ENCODE data around the gene VAV2.

VAV2 gene

DNA sequence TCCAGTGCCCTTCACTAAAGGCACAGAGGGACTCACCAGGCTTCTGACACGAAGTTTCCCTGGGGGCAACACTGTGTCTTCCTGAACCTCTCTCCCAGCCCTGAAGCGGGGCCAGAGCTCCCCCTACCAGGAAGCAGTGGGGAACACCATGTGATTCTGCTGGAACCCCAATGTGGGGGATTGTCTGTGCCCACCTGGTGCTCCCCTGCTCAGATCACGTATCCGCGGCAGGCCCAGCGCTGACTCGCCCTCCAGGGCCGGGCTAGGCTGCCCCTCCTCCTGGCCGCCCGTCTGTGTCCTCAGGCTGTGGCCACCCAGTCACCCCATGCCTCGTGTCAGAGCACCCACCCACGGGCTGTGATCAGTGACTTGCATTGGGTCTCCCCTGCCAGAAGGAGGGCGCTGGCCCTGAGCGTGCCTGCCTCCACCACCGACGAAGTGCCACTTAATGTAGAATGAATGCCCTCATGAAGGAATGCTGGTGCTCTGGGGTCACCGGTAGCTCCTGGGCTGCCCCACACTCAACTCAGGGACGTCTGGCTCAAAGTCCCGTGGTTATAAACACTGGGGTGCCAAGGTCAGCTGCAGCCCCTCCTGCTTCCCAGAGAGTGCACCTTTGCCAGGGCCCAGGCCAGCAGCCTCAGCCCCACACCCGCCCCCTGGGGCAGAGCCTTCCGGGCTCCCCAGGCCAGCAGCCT is 276.1 kb downstream of the VAV2 start:
- DNase-seq = no peak

GRCh38 chr9:133715295-133715865 is 276.7 kb downstream of the VAV2 start:
- no peak for DNase-seq

DNA sequence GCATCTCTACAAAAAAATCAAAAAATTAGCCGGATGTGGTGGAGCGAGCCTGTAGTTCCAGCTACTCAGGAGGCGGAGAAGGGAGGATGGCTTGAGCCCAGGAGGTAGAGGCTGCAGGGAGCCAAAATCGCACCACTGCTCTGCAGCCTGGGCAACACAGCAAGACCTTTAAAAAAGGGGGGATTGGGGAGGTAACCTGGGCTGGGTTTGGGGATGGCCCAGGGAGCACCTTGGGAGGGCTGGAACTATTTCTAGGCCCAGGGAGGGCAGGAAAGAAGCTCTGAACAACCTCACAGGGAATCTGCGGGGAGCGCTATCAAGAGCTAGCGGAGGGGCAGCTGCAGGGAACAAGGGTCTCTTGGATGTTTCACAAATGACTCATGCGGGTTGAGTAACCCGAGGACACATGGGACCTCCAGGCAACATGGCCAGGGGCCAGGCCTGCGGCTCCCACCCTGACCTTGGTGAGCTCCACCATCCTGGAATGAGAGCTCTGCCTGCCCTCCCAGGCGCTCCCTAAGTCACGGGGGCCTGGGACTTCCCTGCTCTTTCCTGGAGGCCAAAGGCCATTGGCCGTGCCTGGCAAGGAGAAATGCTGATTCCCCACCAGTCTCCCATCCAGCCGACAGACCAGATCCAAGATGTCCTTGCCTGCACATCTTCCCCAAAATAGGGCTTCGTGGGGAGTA is 277.4 kb downstream of the VAV2 start:
- no peak for DNase-seq

DNA sequence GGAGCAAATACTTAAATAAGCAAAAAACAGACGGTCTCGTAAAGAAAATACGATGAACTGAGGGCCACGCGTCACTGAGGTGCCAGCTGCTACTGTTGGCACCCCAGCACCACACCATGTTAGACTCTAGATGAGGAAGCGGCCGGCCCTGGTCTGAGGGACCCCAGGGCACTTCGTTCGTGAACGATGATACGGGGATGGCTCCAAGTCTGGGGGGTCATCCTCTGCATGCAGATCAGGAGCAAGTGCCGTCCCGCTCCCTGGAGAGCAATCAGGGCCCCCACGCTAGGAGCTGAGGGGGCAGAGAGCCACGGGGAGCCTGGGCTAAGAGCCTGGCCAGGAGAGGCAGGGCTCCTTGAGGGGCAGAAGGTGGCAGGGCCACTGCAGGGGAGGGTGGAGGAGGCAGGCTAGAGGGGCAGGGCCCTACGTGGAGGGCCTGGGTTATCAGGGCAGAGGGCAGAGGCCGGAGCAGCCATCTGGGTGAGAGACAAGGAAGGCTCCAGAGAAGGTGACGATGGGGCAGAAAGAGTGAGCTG is 278.1 kb downstream of the VAV2 start:
- no peak for DNase-seq

DNA sequence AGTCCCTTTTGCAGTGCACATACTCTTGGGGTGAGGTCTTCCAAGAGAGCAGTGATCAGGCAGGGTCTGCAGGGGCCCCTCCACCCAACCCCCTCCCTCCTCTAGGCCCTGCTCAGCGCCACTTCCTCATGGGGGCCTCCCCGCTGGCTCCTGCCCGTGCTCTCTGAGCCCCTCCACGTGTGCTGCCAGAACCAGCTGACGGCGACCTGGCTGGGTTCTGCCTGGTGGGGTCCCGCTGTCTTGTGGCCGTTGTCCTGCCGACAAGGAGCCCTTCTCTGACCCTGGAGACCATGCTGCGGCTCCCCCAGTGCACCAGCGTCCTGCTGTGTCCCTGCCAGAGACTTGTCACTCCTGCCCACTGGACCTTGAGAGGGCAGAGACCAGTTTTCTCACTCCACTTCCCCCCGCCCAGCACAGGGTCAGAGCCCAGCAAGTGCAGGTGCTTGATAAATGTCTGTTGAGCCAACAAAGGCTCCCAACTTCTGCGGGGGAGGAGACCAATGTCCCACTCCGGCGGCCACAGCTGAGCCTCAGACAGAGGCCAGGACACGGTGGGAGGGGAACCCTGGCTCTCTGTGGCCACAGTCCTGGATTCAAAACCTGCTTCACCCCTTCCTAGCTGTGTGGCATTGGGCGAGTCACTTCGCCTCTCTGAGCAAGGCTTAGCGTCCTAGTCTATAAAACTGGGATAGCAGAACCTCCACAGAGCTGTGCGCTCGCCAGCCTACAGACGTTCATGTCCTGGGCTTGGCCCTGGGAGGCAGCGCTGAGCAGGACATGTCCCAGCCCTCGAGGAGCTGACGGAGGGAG is 278.8 kb downstream of the VAV2 start:
- DNase-seq = no peak

DNA sequence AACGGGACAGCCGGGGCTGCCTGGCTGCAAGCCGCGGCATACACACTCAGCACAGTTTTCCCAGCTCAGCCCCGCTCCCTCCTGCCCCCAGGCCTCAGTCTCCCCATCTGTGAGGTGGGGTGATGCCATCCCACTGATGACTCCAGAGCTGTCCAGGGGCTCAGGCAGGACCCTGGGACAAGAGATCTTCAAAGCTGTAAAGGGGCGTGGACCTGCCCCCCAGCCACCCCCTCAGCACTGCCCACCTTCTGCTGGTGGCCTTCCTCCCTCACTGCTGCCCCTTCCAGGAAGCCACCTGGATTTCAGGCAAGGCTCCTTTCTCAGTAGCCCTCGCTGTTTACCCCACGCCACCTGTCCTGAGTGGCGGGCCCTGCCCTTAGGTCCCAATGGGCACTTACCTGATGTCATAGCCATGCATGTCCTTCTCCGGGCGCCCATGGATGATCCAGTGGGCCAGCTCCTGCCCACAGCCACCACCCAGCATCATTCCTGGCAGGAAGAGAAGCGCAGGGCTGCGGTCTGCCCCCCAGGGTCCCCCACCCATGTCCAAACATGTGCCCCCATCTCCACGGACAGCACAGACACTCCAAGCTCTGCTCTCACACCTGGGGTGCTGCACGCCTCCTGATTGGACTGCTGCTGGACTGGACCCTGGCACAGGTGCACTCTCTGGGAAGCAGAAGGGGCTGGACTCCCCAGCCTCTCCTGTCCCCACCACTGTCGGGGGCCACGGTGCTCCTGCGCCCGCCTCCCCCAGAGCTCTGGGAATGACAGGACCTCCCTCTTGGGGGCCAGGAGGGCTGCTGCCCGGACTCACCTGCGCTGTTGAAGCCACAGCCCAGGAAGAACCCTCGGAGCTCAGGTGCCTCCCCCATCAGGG is 279.7 kb downstream of the VAV2 start:
- no peak for DNase-seq

Measured in SW 1271 (cell line).